SU-DHL-6 (cell line): ENCODE measurements around the gene CLRN2.

Experiments used
- H2AFZ ChIP-seq: fragments of 200-600 bp; sonication (generic); 2 replicates; pipeline ENCODE4 v1.6.1; 2014; ENCODE audit warnings: low read depth, mild to moderate bottlenecking, moderate library complexity, mixed read lengths, antibody characterized with exemption, low read length; ENCODE audit not compliant: severe bottlenecking
- H3F3A ChIP-seq: fragments of 200-600 bp; shearing (Covaris generic); 2 replicates; pipeline ENCODE4 v1.6.0; 2016; ENCODE audit warnings: antibody characterized with exemption, mild to moderate bottlenecking; ENCODE audit not compliant: insufficient read depth
- H3K27ac ChIP-seq: fragments of 200-600 bp; sonication (generic); 2 replicates; pipeline ENCODE4 v1.5.1; 2016; ENCODE audit warnings: low read depth, mild to moderate bottlenecking, low read length, moderate library complexity, mixed read lengths
- H3K27me3 ChIP-seq: fragments of 200-600 bp; sonication (generic), shearing (Covaris generic); 2 replicates; pipeline ENCODE4 v1.6.0; 2014; ENCODE audit warnings: mild to moderate bottlenecking, low read length
- H3K36me3 ChIP-seq: fragments of 200-600 bp; sonication (generic); 2 replicates; pipeline ENCODE4 v1.6.1; 2014; ENCODE audit warnings: mild to moderate bottlenecking, low read length, mixed read lengths
- H3K4me2 ChIP-seq: fragments of 300-600, 200-600 bp; shearing (Covaris generic), sonication (generic); 2 replicates; pipeline ENCODE4 v1.6.0; 2014; ENCODE audit warnings: low read length, low read depth, mild to moderate bottlenecking; ENCODE audit not compliant: poor library complexity, severe bottlenecking
- H3K4me3 ChIP-seq: fragments of 200-600 bp; sonication (generic); 2 replicates; pipeline ENCODE4 v1.5.1; 2014; ENCODE audit warnings: antibody characterized with exemption, low read length, mild to moderate bottlenecking, mixed read lengths; ENCODE audit not compliant: insufficient read depth, poor library complexity, severe bottlenecking
- H3K79me2 ChIP-seq: fragments of 200-600 bp; sonication (generic); 2 replicates; pipeline ENCODE4 v1.6.1; 2014; ENCODE audit warnings: mild to moderate bottlenecking, low read length, moderate library complexity; ENCODE audit not compliant: insufficient read depth
- H3K9ac ChIP-seq: fragments of 200-600 bp; sonication (generic); 2 replicates; pipeline ENCODE4 v1.7.0; 2014; ENCODE audit warnings: mild to moderate bottlenecking, low read length
- H3K9me2 ChIP-seq: fragments of 200-600 bp; sonication (generic); replicated peaks from 2 replicates; pipeline ENCODE4 v1.6.1; 2014; ENCODE audit warnings: low read length; ENCODE audit not compliant: insufficient read depth
- H3K9me3 ChIP-seq: fragments of 200-600 bp; sonication (generic); 2 replicates; pipeline ENCODE4 v1.6.1; 2014; ENCODE audit warnings: low read length, mixed read lengths; ENCODE audit not compliant: insufficient read depth
- H4K20me1 ChIP-seq: fragments of 200-600 bp; sonication (generic); 2 replicates; pipeline ENCODE4 v1.6.1; 2014; ENCODE audit warnings: low read depth, mild to moderate bottlenecking, antibody characterized with exemption, low read length, moderate library complexity, mixed read lengths
- EZH2phosphoT487 ChIP-seq: fragments of 200-600 bp; sonication (generic), shearing (Covaris generic); conservative IDR thresholded peaks from 2 replicates; pipeline ENCODE4 v1.6.1; 2018; ENCODE audit warnings: mild to moderate bottlenecking, antibody characterized with exemption, low read length, moderate library complexity, mixed read lengths
- TF ChIP-seq, protein P1 (sequence below): fragments of 200-600 bp; sonication (generic); IDR thresholded peaks from one replicate; pipeline ENCODE4 v1.5.1; 2017; ENCODE audit warnings: antibody characterized with exemption, mild to moderate bottlenecking, low read length, moderate library complexity; ENCODE audit not compliant: insufficient read depth, poor library complexity, severe bottlenecking

The CLRN2 gene

DNA sequence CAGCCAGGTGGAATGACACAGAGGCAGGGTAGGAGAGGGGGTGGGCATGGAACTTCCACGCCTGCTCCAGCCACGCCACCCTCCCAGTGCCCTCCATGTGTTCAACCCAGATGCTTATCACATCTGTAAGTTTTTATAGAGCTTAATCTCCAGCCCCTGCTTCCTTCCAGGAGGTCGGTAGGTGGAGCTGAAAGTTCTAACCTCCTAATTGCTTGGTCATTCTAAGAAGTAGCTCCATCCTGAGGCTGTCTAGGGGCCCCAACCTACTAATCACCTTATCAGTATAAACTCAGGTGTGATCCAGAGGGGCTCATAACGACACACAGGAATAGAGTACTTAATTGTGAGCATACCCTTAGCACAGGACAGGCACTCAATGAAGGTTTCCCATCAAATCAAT lies 21.3 kb upstream of the CLRN2 start:
- H3K4me3 ChIP-seq, result no peak overlapping the region
- no peak overlapping the region for H2AFZ ChIP-seq
- H3K9me3 ChIP-seq, result no peaks in the 10 kb centered on the region
- H3K9ac ChIP-seq, result no peak overlapping the region
- 0 out of 2 replicates have a peak, but pooled peaks cover 2% of the 10 kb centered on the region for H3K36me3 ChIP-seq
- no peaks in the 10 kb centered on the region for H3K27me3 ChIP-seq
- no peak for TF ChIP-seq EZH2phosphoT487
- TF ChIP-seq, protein P1, sequence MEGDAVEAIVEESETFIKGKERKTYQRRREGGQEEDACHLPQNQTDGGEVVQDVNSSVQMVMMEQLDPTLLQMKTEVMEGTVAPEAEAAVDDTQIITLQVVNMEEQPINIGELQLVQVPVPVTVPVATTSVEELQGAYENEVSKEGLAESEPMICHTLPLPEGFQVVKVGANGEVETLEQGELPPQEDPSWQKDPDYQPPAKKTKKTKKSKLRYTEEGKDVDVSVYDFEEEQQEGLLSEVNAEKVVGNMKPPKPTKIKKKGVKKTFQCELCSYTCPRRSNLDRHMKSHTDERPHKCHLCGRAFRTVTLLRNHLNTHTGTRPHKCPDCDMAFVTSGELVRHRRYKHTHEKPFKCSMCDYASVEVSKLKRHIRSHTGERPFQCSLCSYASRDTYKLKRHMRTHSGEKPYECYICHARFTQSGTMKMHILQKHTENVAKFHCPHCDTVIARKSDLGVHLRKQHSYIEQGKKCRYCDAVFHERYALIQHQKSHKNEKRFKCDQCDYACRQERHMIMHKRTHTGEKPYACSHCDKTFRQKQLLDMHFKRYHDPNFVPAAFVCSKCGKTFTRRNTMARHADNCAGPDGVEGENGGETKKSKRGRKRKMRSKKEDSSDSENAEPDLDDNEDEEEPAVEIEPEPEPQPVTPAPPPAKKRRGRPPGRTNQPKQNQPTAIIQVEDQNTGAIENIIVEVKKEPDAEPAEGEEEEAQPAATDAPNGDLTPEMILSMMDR, result no peak
- H3K9me2 ChIP-seq, result no peaks in the 10 kb centered on the region
- no peaks in the 10 kb centered on the region for H3K79me2 ChIP-seq
- no peak overlapping the region for H3K4me2 ChIP-seq
- no peaks in the 10 kb centered on the region for H4K20me1 ChIP-seq
- no peak overlapping the region for H3K27ac ChIP-seq
- no peaks in the 10 kb centered on the region for H3F3A ChIP-seq

DNA sequence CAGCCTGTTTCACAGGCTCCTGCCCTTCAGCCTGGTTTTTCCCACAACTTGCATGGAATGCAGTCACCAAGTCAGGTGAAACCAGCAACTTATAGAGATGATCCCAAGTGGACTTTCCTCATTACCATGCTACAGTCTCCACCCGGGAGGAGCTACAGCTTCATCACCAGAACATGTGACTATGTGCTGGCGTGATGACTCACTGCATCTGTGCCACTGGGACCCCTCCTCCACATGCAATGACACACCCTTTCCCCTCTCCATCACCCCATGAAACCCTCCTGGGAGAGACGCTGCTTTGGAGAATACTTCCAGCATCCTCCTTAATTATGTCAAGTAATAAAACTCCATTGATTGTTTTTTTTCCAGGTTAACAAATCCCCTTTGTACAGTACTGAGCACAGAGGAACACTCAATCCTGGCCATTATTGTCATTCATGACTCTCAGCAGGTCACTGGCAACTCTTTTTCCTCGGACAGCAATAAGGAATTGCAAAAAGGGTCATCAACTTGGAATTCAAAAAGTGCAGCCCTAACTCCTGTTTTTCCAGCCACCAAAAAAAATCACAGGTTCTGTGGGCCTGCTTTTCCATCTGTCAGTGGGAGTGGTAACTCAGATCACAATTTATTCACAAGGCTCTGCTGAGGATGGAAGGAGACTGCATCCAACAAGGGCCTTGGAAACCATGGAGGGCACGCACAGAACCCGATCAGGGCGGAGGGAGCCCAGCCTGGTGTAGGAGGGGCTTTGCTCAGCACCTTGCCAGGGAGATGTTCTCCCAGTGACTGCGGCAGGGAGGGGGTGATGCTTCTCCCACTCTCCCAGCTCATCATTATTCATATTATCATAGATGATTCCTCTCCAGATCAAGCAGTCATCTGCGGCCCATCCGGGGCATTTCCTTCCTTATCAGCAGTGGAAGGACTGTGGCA lies 20.4 kb upstream of the CLRN2 start:
- H3K9ac ChIP-seq, result no peak overlapping the region
- H3K9me3 ChIP-seq, result no peaks in the 10 kb centered on the region
- H3K9me2 ChIP-seq, result no peaks in the 10 kb centered on the region
- TF ChIP-seq EZH2phosphoT487, result no peak
- TF ChIP-seq, protein P1, result no peak
- H3K27ac ChIP-seq, result no peak overlapping the region
- no peaks in the 10 kb centered on the region for H4K20me1 ChIP-seq
- H3K4me3 ChIP-seq, result no peak overlapping the region
- no peak overlapping the region for H3K4me2 ChIP-seq
- 0 out of 2 replicates have a peak, but pooled peaks cover 2% of the 10 kb centered on the region for H3K36me3 ChIP-seq
- H3K79me2 ChIP-seq, result no peaks in the 10 kb centered on the region
- no peaks in the 10 kb centered on the region for H3F3A ChIP-seq
- no peak overlapping the region for H2AFZ ChIP-seq
- no peaks in the 10 kb centered on the region for H3K27me3 ChIP-seq

DNA sequence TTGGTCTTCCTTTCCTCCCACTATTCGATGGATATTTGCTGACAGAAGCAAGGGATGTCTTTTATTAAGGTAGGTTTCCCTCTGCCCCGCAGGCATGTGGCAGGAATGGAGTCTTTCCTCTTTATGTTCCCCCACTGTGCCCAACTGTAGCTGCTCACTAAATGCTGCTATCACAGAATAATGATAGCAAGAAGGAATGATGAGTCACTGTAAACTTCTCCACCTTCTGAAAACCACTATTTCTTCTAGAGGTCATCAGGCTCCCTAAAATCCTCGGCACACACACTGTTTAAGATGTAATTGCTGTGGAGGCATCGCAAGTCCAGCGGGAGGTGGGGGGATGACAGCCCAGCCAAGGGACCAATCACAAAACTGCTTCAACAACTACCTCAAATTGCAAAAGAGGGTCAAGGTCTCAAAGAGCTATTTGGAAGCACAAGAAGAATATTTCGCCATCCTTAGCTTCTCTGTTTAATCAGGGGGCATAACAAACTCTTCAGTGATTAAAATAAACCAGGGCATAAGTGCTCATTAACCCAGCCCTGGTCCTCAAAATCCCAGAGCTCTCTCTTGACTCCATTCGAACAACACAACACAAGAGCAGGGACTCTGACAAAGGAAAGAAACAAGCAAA lies 17.0 kb upstream of the CLRN2 start:
- Histone ChIP-seq H3K9me2 (no peaks in the 10 kb centered on the region), H3K79me2 (no peaks in the 10 kb centered on the region), H3K36me3 (peaks cover 2% of the 10 kb centered on the region; the same call in 1 of the 2 replicates), H4K20me1 (no peaks in the 10 kb centered on the region), H3K9ac (no peak overlapping the region), H3F3A (no peaks in the 10 kb centered on the region), H3K4me2 (no peak overlapping the region), H3K9me3 (no peaks in the 10 kb centered on the region), H2AFZ (no peak overlapping the region), H3K27me3 (no peaks in the 10 kb centered on the region), H3K4me3 (no peak overlapping the region), H3K27ac (no peak overlapping the region)
- TF ChIP-seq, protein P1, result no peak
- no peak for TF ChIP-seq EZH2phosphoT487
